22Rv1 (cell line): Measurements from ENCODE around the gene MACC1.

Experiments
- CTCF ChIP-seq: fragments of 450-650 bp; IDR thresholded peaks from 2 replicates; pipeline ENCODE4 v1.5.1; 2017; ENCODE audit warnings: mild to moderate bottlenecking
- ZFX ChIP-seq: fragments of 450-650 bp; IDR thresholded peaks from 2 replicates; pipeline ENCODE4 v1.6.1; 2017; ENCODE audit warnings: antibody characterized with exemption, borderline replicate concordance

DNA sequence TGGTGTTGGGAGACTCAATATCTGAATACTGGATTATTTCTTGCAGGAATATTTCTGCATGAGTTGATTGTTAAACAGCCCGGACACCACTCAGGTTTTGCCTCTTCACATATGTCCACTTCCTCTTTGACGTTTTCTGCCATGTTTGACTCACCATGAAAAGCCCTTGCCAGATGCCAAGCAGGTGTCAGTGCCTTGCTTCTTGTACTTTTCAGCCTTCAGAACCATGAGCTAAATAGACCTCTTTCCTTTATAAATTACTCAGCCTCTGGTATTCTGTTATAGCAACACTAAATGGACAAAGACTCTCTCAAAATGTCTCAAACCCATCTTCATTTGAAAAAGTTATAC is 24.7 kb upstream of the MACC1 start:
- TF ChIP-seq CTCF (no peak), ZFX (no peak)
